ENCODE measurements around the gene AK2.

Gene AK2

GRCh38 chr1:33021567-33022431 is 14.9 kb downstream of the AK2 start:
- no peak for DNase-seq

GRCh38 chr1:33018112-33018511 is 18.6 kb downstream of the AK2 start:
- no peak for DNase-seq

GRCh38 chr1:33017175-33017574 is 19.5 kb downstream of the AK2 start:
- DNase-seq: no peak

GRCh38 chr1:33015216-33015615 is 21.5 kb downstream of the AK2 start:
- no peak for DNase-seq

- DNase-seq: no peak
These were observed 22.1 kb downstream of the AK2 start for GRCh38 chr1:33014464-33015163.

- DNase-seq: no peak
These were observed 22.9 kb downstream of the AK2 start for GRCh38 chr1:33013791-33014190.

- DNase-seq: no peak
These were observed 24.5 kb downstream of the AK2 start for GRCh38 chr1:33012165-33012564.

GRCh38 chr1:33010932-33011731 is 25.6 kb downstream of the AK2 start:
- DNase-seq: no peak

- no peak for DNase-seq
These were observed 27.1 kb downstream of the AK2 start for GRCh38 chr1:33009561-33009960.

- DNase-seq: no peak
These were observed 28.4 kb downstream of the AK2 start for GRCh38 chr1:33008051-33008914.

GRCh38 chr1:33007190-33008050 is 29.3 kb downstream of the AK2 start:
- DNase-seq: peak; percentile 36

- DNase-seq: no peak
These were observed 30.8 kb downstream of the AK2 start for GRCh38 chr1:33005838-33006421.

GRCh38 chr1:33005117-33005837 is 31.4 kb downstream of the AK2 start:
- DNase-seq: no peak

- no peak for DNase-seq
These were observed 32.1 kb downstream of the AK2 start for GRCh38 chr1:33004613-33005012.

- no peak for DNase-seq
These were observed 33.0 kb downstream of the AK2 start for GRCh38 chr1:33003657-33004056.

GRCh38 chr1:33002006-33002405 is 34.7 kb downstream of the AK2 start:
- no peak for DNase-seq

GRCh38 chr1:33001282-33001681 is 35.4 kb downstream of the AK2 start:
- no peak for DNase-seq

- no peak for DNase-seq
These were observed 36.2 kb downstream of the AK2 start for GRCh38 chr1:33000427-33001026.

- DNase-seq: no peak
These were observed 37.7 kb downstream of the AK2 start for GRCh38 chr1:32998997-32999396.

GRCh38 chr1:32998064-32998463 is 38.6 kb downstream of the AK2 start:
- no peak for DNase-seq

Data from CD4-positive, alpha-beta T cell treated with Interleukin-10 for 1 hour (primary cell).